Muscle layer of duodenum (tissue), 2 donors: ENCODE data around the gene ERBB4.

ENCODE experiments used
- H3K27ac ChIP-seq: one replicate; pipeline ENCODE4 v1.7.0; 2013; ENCODE audit warnings: mild to moderate bottlenecking, low read length
- H3K27me3 ChIP-seq: one replicate; pipeline ENCODE4 v1.7.0; 2013; ENCODE audit warnings: low read depth, mild to moderate bottlenecking, control low read depth, low read length
- H3K36me3 ChIP-seq, 2 donors: one replicate each; pipeline ENCODE4 v1.7.0; 2013; ENCODE audit warnings: low read length in 2 of 2, control low read depth in 1 of 2, mild to moderate bottlenecking in 1 of 2; ENCODE audit not compliant: insufficient read depth in 2 of 2, control insufficient read depth in 1 of 2
- H3K4me1 ChIP-seq, 2 donors: one replicate each; pipeline ENCODE4 v1.7.0; 2013; ENCODE audit warnings: low read length in 2 of 2, mild to moderate bottlenecking in 2 of 2, control low read depth in 1 of 2, moderate library complexity in 1 of 2; ENCODE audit not compliant: insufficient read depth in 2 of 2, control insufficient read depth in 1 of 2
- H3K4me3 ChIP-seq, 2 donors: one replicate each; pipeline ENCODE4 v1.7.0; 2013; ENCODE audit warnings: low read length in 2 of 2, low read depth in 1 of 2, mild to moderate bottlenecking in 1 of 2
- H3K9me3 ChIP-seq, 2 donors: one replicate each; pipeline ENCODE4 v1.7.0; 2013; ENCODE audit warnings: low read length in 2 of 2, control low read depth in 1 of 2, mild to moderate bottlenecking in 1 of 2; ENCODE audit not compliant: control insufficient read depth in 1 of 2
- donor health status: healthy.

The ERBB4 gene

GRCh38 chr2:212170382-212170781 lies 368.2 kb downstream of the ERBB4 start:
- Histone ChIP-seq H3K4me3 (no peak overlapping the region), H3K4me1 (no peaks in the 10 kb centered on the region)

GRCh38 chr2:212158081-212158480 lies 380.5 kb downstream of the ERBB4 start:
- H3K4me1 ChIP-seq = no peaks in the 10 kb centered on the region
- H3K36me3 ChIP-seq = no peaks in the 10 kb centered on the region
- H3K27ac ChIP-seq = no peak overlapping the region
- no peaks in the 10 kb centered on the region for H3K9me3 ChIP-seq
- no peaks in the 10 kb centered on the region for H3K27me3 ChIP-seq
- no peak overlapping the region for H3K4me3 ChIP-seq

More at GRCh38 chr2:212170382-212170781, 368.2 kb downstream of the ERBB4 start:
- Histone ChIP-seq H3K9me3 (peaks cover 0 to 9% of the 10 kb centered on the region in 2 donors), H3K27me3 (no peaks in the 10 kb centered on the region), H3K27ac (no peak overlapping the region), H3K36me3 (no peaks in the 10 kb centered on the region)

GRCh38 chr2:212157012-212157411 lies 381.6 kb downstream of the ERBB4 start:
- Histone ChIP-seq H3K9me3 (no peaks in the 10 kb centered on the region), H3K27ac (no peak overlapping the region), H3K4me1 (no peaks in the 10 kb centered on the region), H3K36me3 (no peaks in the 10 kb centered on the region), H3K27me3 (no peaks in the 10 kb centered on the region), H3K4me3 (no peak overlapping the region)

- no peaks in the 10 kb centered on the region for H3K27me3 ChIP-seq
- no peak overlapping the region for H3K4me3 ChIP-seq
- H3K27ac ChIP-seq = no peak overlapping the region
- no peaks in the 10 kb centered on the region for H3K36me3 ChIP-seq
- H3K4me1 ChIP-seq = no peaks in the 10 kb centered on the region
- no peaks in the 10 kb centered on the region for H3K9me3 ChIP-seq
These were observed 382.5 kb downstream of the ERBB4 start for GRCh38 chr2:212156088-212156487.

- no peak overlapping the region for H3K27ac ChIP-seq
- H3K27me3 ChIP-seq = no peaks in the 10 kb centered on the region
- H3K4me3 ChIP-seq = no peak overlapping the region
- no peaks in the 10 kb centered on the region for H3K9me3 ChIP-seq
- no peaks in the 10 kb centered on the region for H3K4me1 ChIP-seq
- H3K36me3 ChIP-seq = no peaks in the 10 kb centered on the region
These were observed 384.1 kb downstream of the ERBB4 start for GRCh38 chr2:212154477-212154878.

GRCh38 chr2:212153923-212154322 lies 384.7 kb downstream of the ERBB4 start:
- Histone ChIP-seq H3K4me1 (no peaks in the 10 kb centered on the region), H3K4me3 (no peak overlapping the region), H3K27ac (no peak overlapping the region), H3K27me3 (no peaks in the 10 kb centered on the region), H3K36me3 (no peaks in the 10 kb centered on the region), H3K9me3 (no peaks in the 10 kb centered on the region)

GRCh38 chr2:212147921-212148513 lies 390.6 kb downstream of the ERBB4 start:
- no peaks in the 10 kb centered on the region for H3K4me1 ChIP-seq
- no peak overlapping the region for H3K4me3 ChIP-seq
- H3K9me3 ChIP-seq = no peaks in the 10 kb centered on the region
- no peak overlapping the region for H3K27ac ChIP-seq
- H3K27me3 ChIP-seq = no peaks in the 10 kb centered on the region
- H3K36me3 ChIP-seq = no peaks in the 10 kb centered on the region

- no peak overlapping the region for H3K4me3 ChIP-seq
- no peaks in the 10 kb centered on the region for H3K36me3 ChIP-seq
- no peaks in the 10 kb centered on the region for H3K27me3 ChIP-seq
- no peaks in the 10 kb centered on the region for H3K9me3 ChIP-seq
- no peak overlapping the region for H3K27ac ChIP-seq
- no peaks in the 10 kb centered on the region for H3K4me1 ChIP-seq
These were observed 392.2 kb downstream of the ERBB4 start for GRCh38 chr2:212146416-212146815.

GRCh38 chr2:212145121-212145520 lies 393.5 kb downstream of the ERBB4 start:
- Histone ChIP-seq H3K27ac (no peak overlapping the region), H3K27me3 (no peaks in the 10 kb centered on the region), H3K4me3 (no peak overlapping the region), H3K36me3 (no peaks in the 10 kb centered on the region), H3K9me3 (no peaks in the 10 kb centered on the region), H3K4me1 (no peaks in the 10 kb centered on the region)

GRCh38 chr2:212142631-212143030 lies 396.0 kb downstream of the ERBB4 start:
- Histone ChIP-seq H3K9me3 (no peaks in the 10 kb centered on the region), H3K27ac (no peak overlapping the region), H3K4me1 (no peaks in the 10 kb centered on the region), H3K27me3 (no peaks in the 10 kb centered on the region), H3K36me3 (no peaks in the 10 kb centered on the region), H3K4me3 (no peak overlapping the region)

GRCh38 chr2:212141499-212141898 lies 397.1 kb downstream of the ERBB4 start:
- Histone ChIP-seq H3K4me3 (no peak overlapping the region), H3K27ac (no peak overlapping the region), H3K27me3 (no peaks in the 10 kb centered on the region), H3K4me1 (no peaks in the 10 kb centered on the region), H3K36me3 (no peaks in the 10 kb centered on the region), H3K9me3 (no peaks in the 10 kb centered on the region)

GRCh38 chr2:212136216-212136795 lies 402.3 kb downstream of the ERBB4 start:
- Histone ChIP-seq H3K4me1 (no peaks in the 10 kb centered on the region), H3K9me3 (no peaks in the 10 kb centered on the region), H3K36me3 (no peaks in the 10 kb centered on the region), H3K4me3 (no peak overlapping the region), H3K27ac (no peak overlapping the region), H3K27me3 (no peaks in the 10 kb centered on the region)
